ENCODE results near the gene NADK.
"Not testable (repeated sequence)": the region's sequence is repeated elsewhere in the genome, so short reads cannot be mapped to it uniquely, and the experiment has no call there.

Gene NADK

GRCh38 chr1:1763657-1764621 is 14.3 kb downstream of the NADK start:
- DNase-seq (ENCODE audit: low read depth) = no peak

DNA sequence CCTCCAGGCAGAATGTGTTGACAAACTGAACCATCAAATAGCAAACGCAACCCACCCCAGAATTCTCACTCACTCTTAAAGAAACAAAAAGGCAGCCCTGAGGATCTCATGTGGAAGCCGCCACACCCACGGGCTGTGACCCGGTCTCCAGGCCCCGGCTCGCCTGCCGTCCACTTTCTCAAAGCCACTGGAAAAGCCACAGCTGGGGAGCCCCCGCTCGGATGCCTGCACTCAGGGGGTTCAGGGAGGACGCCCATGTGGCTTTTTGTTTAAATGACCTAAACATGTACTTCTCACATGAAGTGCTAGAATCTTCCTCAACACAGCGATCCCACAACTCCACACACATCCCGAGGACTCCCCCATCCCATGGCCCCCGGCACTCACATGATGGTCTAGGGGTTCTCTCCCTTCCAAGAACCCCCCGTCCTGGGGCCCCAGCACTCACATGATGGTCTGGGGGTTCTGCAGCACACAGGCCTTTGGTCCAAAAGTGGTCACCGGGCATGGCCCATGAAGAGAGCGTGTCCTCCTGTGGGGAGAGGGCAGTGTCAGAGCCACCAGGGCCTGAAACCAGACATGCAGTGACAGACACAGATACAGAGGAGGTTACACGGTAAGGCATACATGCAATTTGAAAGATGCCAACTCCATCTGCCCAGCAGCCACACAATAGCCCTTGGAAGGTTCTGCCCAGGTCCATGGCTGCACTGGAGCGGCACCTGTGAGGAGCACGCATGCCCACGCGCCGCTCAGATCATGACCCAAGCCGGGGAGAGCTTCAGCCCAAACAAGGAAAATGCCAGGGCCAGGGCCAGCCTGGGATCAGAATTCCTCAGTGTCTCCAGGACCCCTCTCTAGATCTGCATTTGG is 16.5 kb downstream of the NADK start:
- DNase-seq (ENCODE audit: low read depth) = no peak

DNA sequence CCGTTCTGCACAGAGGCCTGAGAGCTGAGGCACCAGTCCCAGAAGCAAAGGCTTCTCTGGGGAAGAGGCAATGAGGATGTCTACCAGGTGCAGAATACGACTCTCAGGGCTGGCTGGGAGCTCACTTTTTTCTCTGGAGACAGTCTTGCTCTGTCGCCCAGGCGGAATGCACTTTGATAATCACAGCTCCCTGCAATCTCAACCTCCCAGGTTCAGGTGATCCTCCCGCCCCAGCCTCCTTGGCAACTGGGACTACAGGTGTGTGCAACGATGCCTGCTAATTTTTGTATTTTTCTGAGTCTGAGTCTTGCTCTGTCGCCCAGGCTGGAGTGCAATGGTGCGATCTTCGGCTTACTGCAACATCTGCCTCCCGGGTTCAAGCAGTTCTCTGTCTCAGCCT is 17.6 kb downstream of the NADK start:
- no peak for DNase-seq (ENCODE audit: low read depth)

DNA sequence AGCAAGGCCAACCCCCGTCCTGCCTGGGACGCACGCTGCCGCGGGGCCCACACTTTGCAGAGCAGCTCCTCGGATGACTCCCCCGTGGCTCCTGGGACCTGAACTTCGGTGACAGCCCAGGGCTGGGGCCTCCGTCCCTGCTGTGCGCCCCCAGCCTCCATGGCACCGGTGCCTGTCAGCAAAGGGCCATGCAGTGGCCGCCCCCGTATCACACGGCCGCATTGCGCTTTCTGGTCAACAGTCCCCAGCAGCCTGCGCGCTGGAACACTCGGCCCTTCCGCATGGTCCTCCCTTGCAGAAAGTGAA is 18.0 kb downstream of the NADK start:
- DNase-seq (ENCODE audit: low read depth) = no peak

- DNase-seq (ENCODE audit: low read depth) = no peak
Observed at GRCh38 chr1:1759456-1760344, 18.6 kb downstream of the NADK start.

DNA sequence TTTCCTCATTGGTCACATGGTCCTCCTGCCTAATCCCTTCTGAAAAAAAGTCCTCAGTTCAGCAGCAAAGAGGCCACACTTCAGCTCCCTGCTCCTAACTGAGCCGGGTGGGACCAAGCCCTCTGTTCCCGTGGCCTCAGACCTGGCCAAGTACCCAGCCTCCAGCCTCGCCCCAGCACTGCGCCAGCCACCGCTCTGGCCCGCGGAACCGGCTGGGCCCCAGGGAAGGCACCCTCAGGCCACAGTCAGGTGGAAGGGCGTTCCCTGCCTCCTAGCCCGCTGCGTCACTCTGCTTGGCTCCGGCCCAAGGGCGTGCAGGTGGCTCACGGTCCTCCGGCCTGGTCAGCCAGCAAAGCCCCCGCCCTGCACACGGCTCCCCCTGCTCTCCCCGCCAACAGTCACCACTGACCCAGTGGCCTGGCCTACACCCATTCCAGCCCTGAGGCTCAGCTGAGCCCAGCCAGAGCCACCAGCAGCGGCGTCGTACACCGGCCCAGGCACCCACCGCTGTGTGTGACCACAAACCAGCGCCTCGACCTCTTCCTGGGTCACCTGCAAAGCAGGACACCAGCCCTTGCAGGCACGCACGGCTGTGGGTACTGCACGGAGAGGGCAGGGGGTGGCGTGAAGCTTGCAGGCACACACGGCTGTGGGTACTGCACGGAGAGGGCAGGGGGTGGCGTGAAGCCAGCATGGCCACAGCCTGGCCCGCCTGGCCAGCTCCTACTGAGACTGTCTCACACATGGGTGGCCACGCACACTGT is 19.4 kb downstream of the NADK start:
- no peak for DNase-seq (ENCODE audit: low read depth)

GRCh38 chr1:1758059-1758621 is 20.1 kb downstream of the NADK start:
- no peak for DNase-seq (ENCODE audit: low read depth)

DNA sequence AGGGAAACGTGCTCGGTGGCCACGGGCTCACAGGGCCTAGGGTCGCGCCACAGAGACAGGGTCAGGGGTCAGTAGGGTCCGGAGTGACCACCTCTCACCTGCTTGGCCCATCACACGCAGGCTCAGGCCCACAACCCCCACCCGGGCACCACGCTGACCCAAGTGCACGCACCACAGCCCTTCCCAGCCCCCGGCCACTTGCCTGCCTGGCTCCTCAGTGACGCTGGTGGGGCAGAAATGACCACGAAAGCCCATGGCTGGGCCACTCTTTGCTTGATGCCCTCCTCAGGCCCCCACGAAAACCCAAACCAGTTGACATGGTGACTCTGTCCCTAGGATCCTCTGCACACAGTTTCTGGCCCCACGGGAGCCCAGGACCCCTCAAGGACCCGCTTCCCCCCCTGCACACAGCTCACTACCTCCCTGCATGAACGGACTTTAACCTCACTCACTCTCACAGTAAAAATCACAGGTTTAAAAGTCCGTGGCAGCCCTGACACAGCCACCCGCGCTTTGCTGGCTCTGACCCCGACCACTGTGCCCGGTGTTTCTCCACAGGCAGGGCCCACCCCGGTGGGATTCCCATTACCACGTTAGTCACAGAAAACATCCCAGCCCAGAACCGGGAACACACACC is 20.7 kb downstream of the NADK start:
- no peak for DNase-seq (ENCODE audit: low read depth)

DNA sequence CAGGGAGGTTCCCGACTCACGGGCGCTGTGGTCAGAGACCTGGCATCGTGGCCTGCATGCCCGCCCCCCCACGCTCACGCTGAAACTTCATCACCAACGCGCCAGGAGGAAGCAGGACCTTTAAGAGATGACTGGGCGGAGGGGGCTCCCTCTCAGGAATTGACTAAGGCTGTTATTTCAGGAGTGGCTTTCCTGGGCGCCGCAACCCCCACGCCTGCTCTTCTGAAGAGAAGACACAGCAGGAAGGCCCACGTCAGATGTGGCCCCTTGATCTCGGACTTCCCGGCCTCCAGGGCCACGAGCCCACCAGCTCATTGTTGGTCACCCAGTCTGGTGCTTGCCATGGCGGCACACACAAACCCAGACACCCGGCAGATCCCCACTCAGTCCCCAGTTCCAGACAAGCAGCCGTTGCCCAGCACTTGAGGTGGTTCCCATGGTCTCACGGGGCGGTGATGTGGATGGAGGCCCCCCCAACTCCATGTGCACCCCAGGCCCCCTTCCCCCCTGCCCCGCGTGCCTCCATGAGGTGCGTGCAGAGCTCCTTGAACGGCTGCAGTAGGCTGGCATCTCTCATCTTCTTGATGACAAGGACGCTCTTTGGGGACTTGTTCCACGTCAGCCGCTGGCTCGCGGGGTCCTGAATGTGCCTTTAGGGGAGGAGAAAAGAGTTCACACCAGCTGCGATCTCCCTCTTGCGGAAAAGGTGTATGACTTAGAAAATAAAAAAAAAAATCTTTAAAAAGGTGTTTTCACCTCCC is 21.4 kb downstream of the NADK start:
- no peak for DNase-seq (ENCODE audit: low read depth)

DNA sequence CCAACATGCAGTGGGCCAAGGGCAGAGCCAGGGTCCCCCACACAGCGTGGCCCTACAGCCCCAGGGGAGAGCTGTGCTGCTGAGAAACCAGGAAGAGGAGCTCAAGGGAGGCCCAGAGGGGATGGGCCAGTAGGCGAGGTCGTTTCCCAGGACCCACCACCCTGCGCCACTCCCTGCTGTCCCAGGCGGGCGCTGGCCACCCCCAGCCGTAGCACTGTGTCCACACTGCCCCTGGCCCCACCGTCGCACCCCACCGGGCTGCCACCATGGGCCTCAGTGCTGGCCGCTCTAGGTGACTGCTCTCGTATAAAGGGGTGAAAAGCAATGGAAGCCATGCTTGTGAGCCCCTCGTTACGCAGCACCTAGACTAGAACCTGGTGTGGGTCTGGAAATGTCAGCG is 22.4 kb downstream of the NADK start:
- DNase-seq (ENCODE audit: low read depth) = no peak

DNA sequence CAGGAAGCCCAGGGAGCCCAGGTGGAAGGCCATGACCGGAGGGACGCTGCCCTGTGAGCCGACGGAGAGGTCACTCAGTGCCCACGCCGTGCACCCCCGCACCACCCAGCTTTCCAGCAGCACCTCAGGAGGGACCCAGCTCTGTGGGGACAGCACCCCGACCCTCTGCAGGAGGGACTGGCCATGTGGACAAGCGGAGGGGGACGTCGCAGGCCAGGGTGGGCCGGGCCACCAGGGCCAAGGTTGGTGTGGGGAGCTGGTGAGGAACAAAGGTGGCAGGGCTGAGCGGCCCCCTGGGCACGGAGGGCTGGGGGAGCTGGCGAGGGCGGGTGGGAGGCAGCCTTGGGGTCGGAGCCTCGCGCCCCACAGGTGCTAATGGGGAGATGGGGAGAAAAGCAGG is 22.8 kb downstream of the NADK start:
- DNase-seq (ENCODE audit: low read depth) = no peak

DNA sequence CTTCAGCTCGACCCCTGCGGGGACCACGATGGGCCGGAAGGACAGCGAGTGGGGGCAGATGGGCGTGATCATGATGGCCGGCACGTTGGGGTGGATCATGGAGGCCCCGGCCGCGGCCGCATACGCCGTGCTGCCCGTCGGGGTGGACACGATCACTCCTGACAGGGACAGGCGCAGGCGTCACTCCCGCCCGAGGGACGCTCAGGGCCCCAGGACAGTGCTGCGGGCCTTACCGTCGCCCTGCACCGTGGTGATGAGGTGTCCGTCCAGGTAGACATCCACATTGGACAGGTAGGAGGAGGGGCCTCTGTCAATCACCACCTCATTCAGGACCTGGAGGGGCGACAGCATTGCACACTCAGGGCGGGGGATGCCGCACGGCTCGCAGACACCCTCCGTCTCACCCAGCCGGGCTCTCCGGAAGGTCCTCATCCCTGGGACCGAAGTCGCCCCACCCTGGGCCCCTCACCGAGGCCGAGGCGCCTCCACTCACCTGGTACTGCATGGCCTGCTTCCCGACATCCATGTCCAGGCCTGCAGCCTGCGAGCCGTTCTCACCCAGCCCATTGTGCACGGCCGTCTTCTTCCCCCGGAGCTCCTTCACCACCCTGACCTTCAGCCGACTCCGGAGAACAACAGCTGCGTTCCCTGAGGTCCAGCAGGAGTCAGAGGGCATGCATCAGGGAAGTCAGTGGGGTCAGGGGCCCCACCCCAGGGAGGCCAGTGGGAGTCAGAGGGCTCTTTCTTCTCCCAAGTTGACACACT is 24.0 kb downstream of the NADK start:
- DNase-seq (ENCODE audit: low read depth) = no peak

- DNase-seq (ENCODE audit: low read depth) = no peak
Observed at GRCh38 chr1:1753607-1754005, 24.7 kb downstream of the NADK start.

- DNase-seq (ENCODE audit: low read depth) = no peak
Observed at GRCh38 chr1:1752636-1753606, 25.3 kb downstream of the NADK start.

DNA sequence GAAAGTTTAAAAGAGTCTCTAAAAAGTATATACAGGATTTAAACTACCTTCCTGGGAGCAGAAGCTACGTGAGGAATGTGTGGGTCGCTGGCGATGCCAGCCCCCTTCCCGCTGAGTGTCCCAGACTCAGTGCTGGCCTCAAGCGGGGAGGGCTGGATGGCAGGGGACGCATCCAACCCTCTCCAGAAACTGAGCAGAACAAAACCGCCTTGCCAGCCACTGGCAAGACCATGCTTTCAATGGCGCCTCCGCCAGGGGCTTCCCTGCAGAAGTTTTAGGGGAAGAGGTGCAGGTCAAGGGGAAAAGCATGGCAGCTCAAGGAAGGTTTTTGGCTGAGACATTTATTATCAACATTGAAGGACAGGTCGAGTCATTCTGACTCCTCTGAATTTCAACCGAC is 26.1 kb downstream of the NADK start:
- no peak for DNase-seq (ENCODE audit: low read depth)

DNA sequence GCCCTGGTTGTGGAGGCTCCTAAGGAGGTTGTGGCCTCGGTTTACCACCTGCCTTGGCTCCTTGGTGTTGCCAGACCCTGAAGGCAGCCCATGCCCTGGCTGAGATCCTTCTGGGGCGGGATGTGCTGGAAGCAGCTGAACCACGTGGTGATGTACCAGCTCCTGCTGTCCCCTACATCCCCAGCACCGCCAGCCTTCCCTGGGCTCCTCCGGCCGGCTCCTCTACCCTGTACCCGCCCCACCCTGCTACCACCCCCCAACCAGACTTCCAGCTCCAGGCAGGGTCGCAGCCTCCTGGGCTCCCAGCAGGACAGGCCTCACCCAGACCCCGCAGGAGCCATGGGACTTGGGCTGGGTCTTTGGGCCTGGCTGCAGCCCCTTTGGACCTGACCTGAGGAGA is 28.3 kb downstream of the NADK start:
- not testable (repeated sequence) for DNase-seq (ENCODE audit: low read depth)

- DNase-seq (ENCODE audit: low read depth) = no peak
Observed at GRCh38 chr1:1748686-1749321, 29.5 kb downstream of the NADK start.

Measured in stimulated activated CD4-positive, alpha-beta T cell treated with anti-CD3 and anti-CD28 coated beads, Interleukin-2, amount 100 ng/mL, for 4 hours (primary cell).